ENCODE results near the gene BCL7A.

DNA sequence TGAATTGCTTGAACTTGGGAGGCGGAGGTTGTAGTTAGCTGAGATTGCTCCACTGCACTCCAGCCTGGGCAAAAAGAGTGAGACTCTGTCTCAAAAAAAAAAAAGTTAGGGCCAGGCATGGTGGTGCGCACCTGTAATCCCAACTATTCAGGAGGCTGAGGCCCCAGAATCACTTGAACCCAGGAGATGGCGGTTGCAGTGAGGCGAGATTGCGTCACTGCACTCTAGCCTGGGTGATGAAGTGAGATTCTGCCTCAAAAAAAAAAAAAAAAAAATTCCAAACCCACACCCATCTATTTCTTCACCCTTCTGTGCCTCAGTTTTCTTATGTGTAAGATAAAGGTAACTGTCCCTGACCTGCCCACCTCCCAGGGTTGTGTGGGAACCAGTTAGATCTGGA, 45.9 kb downstream of the BCL7A start:
- TF ChIP-seq SREBF2 (IDR thresholded peaks at IDR 0.05): no peak
- TF ChIP-seq, protein P1, sequence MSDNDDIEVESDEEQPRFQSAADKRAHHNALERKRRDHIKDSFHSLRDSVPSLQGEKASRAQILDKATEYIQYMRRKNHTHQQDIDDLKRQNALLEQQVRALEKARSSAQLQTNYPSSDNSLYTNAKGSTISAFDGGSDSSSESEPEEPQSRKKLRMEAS (IDR thresholded peaks at IDR 0.05): no peak
- no peak for TF ChIP-seq RARB (CRISPR knock-in tag; IDR thresholded peaks at IDR 0.05)
- TF ChIP-seq ZNF302 (CRISPR knock-in tag; IDR thresholded peaks at IDR 0.05): no peak
- TF ChIP-seq POLR2A (IDR thresholded peaks at IDR 0.05; ENCODE audit: low read length): no peak
- TF ChIP-seq NFE2L2 (conservative IDR thresholded peaks at IDR 0.05; ENCODE audit: low read length): no peak
- no peak for TF ChIP-seq MAZ (IDR thresholded peaks at IDR 0.05; ENCODE audit: borderline replicate concordance, low read depth, low read length)
- TF ChIP-seq, protein P2, sequence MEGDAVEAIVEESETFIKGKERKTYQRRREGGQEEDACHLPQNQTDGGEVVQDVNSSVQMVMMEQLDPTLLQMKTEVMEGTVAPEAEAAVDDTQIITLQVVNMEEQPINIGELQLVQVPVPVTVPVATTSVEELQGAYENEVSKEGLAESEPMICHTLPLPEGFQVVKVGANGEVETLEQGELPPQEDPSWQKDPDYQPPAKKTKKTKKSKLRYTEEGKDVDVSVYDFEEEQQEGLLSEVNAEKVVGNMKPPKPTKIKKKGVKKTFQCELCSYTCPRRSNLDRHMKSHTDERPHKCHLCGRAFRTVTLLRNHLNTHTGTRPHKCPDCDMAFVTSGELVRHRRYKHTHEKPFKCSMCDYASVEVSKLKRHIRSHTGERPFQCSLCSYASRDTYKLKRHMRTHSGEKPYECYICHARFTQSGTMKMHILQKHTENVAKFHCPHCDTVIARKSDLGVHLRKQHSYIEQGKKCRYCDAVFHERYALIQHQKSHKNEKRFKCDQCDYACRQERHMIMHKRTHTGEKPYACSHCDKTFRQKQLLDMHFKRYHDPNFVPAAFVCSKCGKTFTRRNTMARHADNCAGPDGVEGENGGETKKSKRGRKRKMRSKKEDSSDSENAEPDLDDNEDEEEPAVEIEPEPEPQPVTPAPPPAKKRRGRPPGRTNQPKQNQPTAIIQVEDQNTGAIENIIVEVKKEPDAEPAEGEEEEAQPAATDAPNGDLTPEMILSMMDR (IDR thresholded peaks at IDR 0.05): no peak
- TF ChIP-seq EP300 (IDR thresholded peaks at IDR 0.05): no peak
- TF ChIP-seq BHLHE40 (IDR thresholded peaks at IDR 0.05; ENCODE audit: low read depth, low read length): no peak
- TF ChIP-seq CHD4 (IDR thresholded peaks at IDR 0.05; ENCODE audit: borderline replicate concordance): no peak
- peak; percentile 26 to 43; a peak in 2 of 4 replicates for TF ChIP-seq CEBPB (IDR thresholded peaks at IDR 0.05)

Measured in A549 (cell line).